NCI-H2029 (cell line): Measurements from ENCODE around the gene PDGFC.

Source experiments
- DNase-seq: peaks from one replicate; lab custom pipeline; 2025; lab: John Stamatoyannopoulos, UW

PDGFC gene, protein sequence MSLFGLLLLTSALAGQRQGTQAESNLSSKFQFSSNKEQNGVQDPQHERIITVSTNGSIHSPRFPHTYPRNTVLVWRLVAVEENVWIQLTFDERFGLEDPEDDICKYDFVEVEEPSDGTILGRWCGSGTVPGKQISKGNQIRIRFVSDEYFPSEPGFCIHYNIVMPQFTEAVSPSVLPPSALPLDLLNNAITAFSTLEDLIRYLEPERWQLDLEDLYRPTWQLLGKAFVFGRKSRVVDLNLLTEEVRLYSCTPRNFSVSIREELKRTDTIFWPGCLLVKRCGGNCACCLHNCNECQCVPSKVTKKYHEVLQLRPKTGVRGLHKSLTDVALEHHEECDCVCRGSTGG

DNA sequence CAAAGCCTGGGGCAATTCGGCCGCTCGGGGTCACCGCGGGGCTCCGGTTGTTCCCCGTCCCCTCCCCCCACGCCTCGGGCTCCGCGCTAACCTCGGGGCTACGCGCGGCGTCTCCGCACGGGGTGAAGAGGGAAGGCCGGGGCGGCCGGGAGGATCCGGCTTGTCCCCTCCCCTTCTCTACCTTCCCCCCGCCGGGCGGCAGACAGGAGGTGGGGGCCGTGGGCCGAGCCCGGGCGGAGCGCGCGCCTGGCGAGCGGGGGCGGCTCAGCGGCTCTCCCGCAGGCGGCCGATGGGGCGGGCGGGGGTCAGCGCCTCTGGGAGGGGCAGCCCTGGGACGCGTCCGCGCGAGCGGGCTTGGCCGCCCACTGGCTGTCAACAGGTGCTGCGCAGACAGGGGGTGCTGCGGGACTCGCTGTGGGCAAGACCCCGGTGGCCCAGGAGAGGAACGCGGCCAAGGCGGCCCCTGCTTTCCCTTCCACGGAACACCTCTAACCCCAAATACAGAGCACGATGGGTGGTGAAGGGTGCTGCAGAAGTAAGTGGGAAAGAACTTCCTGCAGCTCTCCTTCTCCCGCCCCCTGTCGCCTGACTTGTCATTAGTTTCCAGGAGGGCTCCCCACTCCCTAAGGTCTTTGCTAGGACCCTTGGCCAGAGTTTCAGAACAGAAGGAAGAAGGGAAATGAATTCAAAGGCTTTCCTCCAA is at the start of gene PDGFC:
Gene PDGFC, minus strand, starts transcription at position 124 of the 703 bp plus-strand sequence. CDS start 896 bp downstream, outside the sequence.
- no peak for DNase-seq

DNA sequence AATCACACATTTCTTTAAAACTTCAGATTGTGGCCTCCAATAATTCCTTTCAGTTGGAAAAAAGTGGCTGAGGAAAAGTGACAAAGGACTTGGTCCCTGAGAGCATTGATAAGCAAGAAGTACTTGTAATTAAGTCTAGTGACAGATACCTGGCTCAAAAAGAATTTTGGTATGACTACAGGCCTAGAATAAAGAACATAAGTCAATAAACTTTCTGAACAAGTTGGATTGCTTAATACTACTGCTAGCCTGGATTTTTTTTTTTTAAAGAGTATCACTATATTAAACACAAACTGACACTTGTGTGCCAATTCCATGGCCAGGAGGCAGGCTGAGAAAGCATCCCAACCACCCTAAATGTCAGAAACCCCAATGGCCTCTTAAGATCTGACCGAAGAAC is 49.3 kb upstream of the PDGFC start:
- no peak for DNase-seq

DNA sequence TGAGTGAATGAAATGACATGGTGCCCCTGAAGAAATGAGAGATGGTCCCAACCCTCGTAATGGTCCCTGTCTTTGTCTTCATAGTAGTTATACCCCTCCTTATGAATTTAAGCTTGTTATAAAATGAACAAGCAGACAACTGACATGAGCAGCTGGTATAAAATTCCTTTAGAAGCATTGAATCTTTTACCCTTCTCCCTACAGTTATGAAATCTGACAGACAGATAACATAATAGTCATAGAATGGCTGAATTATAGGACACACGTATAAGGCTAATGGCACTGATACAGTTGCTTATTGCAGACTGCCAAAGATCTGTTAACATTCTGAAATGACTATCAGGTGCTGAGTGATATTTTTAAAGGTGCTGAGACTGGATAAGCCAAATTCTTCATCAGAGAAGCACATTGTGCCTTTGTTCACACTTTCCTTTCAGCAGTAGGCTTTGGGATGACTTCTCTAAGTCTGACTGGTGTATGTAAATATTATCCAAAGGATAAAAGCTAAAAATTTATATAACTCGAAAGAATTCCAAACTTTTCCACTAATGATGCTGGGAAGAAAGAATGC is 47.4 kb upstream of the PDGFC start:
- DNase-seq, result no peak

DNA sequence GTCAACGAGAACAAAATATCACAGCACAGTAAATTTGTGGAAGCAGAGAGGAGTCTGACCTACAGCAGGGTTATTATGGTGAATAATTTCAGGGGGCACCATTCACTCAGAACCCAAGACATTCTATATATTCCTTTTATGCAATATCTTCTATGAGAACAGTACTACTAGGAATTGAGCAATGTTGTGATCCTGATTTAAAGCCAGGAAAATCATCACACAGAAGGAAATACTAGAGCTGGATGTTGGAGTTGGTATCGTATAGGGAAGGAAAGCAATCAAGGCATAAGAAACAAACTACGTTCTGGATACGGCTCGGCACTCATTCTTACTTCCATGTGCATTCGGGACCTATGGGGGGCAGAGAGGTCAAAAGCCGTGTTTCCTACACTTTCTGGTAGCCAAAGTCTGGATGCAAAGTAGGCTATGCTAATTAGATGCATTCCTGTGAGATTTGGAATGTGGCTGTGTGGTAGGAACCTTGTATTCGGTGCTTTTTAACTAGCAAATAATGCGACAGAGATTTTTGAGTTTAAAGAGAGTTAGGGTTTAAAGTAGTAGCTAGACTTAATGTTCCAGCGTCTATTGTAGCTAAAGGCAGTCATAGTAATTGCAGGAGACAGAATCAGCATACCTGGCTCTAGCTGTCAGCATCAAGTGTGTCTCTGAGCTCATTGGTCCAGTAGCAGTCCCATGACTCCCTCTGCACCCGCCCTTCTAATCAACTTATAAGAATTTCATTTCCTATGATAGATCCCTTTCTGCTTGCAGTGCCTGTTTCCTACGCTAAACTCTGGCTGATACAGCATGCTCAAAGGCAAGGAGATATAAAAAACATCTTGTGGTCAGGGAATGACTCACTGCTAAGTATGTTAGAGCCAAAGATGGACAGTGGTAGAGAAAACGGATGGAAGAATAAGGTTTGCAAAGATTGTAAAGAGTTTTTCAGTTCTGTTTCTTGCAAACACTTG is 43.3 kb upstream of the PDGFC start:
- no peak for DNase-seq

DNA sequence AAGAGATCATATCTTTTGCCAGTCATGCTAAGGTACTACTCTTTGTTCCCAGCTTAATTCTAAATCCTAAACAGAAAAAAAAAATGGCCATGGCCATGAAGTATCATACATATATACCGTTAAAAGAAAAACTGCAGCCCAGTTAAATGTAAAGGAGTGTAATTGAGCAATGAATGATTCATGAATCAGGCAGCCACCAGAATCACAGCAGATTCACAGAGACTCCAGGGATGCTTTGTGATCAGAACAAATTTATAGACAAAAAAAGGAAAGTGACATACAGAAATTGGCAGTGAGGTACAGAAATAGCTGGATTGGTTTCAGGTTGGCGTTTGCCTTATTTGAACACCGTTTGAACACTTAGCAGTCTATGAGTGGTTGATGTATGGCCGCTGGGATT is 42.1 kb upstream of the PDGFC start:
- DNase-seq, result no peak

DNA sequence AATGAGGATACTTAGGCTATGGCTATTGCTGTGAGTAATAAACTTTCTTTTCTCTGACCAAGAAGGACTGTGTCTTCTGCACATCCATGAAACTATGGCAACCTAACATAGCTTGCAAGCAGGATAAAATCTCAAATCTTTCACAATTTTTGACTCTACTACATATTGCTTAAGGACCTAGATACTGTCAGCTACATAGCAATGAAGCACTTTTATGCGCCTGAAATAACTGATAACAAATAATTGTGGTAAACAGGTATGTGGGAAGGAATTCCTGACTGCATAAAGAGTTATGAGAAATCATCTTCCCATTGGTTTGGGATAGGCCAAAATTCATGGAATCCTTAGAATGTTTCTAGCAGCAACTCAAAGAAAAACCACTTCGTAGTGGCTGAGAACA is 41.2 kb upstream of the PDGFC start:
- DNase-seq, result no peak

DNA sequence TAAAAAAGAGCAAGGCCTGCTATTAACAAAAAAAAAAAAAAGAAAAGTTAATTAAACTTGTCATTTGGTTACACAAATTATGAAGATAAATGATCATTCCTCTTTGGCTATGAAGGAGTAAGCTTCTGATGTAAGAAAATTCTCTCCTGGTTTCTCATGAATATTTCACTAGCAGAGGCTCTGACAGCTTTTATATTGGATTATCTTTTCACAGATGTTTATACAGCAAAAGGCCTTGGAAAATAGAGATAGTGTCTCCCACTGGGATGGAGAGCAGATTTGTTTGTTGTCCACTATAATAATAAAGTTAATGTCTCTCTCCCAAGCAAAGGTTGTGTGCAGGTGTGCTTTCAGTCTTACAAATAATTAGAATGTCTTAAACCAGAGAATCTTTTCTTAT is 40.7 kb upstream of the PDGFC start:
- no peak for DNase-seq

DNA sequence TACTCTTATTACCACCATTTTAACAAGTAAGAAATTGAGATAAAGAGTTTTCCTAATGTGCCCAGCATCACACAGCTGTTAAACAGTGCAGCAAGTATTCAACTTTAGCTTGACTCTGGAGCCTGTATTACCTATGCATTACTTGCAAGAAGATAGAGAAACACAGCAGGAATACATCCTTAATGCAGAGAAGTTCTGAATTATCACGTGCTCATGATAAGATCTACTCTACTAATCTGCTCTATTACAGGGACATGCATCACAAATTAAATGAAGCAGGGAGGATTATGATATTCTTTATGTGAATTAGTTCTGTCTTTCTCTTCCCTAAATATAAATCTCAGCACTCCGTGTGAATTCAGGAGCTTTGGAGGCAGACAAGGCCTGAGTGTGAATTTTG is 39.0 kb upstream of the PDGFC start:
- DNase-seq, result no peak

DNA sequence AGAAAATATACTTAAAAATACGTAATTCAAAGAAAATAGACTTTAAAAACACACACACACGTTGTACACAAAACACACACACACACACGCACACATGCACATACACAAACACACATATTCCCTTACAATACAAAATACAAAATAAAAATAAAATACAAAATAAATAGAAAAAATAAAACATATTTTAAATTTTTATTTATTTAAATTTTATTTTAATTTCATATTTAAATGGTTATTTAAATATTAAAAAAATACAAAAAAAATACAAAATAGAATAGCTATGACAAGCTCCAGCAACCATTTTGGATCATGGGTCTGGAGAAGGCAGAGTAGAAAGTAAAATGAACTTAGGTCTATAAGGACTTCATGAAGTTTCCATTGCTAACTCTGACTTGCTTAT is 34.2 kb upstream of the PDGFC start:
- DNase-seq, result no peak

DNA sequence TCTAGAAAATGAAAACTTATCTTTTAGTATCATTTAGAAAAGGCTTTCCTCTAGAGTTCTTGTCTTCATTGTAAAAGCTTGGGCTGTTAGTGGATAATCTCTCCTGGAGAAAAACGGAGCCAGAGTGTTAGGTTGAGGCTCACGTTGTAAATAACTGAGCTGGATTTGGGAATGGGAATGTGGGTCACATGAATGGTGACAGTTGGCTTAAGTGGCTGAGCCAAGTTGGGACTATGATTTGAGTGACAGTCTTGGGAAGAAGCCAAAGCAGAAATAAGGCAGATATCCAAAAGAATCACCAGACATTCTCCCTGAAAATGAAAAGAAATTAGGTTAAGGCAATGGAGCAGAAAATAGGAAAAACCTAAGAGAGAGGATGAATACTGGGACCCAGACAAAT is 33.6 kb upstream of the PDGFC start:
- DNase-seq, result no peak

DNA sequence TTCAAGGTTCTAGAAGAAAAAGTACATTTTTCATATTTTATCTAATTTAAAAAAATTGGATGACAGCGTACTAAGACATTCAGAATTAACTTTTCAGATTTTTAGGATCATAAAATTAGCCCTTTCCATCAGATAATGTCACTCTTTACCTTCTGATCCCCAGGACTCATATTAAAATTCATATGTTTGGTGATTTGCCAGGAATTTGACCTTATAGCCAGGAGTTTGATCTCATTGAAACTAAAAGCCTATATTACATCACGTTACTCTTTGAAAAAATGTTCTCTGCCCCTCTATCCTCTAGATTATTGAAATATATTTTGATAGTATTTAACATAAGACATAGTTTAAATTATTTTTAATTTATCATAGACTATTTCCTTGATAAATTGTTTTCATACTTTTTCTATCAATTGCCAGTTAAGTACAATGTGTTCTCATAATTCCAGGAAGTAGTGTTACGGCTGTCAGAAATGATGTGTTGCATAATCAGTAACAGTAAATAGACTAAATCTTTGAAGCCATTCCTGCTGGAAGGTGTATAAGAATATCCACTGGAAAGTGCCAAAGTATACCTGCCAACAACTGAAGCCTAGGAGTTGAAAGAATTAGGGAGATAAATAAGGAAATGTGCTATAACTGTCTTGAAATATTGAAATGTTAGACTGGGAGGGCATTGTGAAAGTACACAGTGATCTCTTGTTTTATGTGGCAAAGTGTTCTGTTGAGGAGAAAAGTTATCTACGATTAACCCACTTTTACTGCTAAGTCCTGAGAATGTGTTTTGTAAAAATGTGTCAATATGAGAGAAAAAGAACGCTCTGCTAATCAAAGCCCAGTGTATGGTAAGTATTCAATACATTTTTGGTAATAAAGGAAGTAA is 32.9 kb upstream of the PDGFC start:
- no peak for DNase-seq

DNA sequence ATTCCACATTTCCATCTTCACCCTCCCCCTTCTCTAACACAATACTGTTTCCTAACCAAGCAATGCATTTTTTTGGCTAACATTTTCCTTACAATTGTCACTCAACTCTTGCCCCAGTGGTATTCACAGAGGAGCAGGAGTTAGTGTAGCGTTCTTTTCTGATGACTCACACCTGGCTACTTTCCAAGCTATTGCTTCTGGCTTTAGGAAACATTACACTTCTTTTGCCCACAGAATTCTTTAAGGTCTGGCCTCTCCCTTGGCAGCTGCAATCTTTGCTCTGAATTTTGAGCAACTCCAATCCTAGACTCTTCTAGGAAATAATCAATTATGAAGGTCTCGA is 27.5 kb upstream of the PDGFC start:
- DNase-seq, result no peak

DNA sequence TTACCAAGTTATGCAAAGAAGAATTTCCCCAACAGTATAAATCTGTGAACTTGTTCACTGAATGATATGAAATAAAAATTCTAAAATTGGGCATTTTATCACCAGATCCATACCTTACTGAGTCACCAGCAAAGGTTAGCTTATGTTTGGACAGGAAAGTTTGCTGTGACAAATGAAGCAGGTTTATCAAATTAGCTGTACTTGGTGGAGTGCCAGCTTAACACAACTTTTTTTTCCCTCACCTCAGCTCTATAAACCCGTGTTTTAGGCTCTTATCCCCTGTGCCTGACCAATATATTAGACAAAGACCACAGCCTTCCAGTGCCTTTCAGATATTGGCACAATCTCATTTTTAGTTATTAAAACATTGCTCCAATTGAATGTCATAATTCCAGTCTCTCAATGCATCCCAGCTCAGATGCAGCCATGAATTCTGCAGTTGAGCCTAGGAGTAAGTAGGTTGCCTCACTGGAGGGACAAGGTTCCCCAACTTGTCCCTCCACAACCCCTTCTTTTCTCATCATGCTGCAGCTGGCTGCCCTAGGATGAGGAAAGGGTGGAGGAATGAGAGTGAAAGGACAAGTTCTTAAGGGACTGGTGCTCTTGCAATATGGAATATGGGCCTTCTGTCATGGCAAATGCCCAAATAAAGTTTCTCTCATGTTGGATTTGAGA is 27.0 kb upstream of the PDGFC start:
- DNase-seq, result no peak

DNA sequence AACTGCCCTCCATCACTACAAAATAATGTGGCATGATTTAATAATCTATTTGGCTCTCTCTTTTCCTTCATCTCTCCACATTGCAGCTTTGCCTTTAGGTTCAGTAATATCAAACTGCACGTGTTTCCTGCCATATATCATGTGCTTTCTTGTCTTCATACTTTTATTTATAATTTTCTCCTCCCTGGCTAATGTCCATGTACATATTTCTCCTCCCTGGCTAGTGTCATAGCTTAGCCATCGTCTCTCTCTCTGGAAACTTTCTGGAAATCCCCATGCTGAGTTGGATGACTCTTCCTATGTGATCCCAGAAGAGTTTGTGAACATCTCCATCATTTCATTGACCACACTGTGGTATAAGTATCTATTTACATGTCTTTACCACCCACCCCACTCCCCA is 21.3 kb upstream of the PDGFC start:
- no peak for DNase-seq

DNA sequence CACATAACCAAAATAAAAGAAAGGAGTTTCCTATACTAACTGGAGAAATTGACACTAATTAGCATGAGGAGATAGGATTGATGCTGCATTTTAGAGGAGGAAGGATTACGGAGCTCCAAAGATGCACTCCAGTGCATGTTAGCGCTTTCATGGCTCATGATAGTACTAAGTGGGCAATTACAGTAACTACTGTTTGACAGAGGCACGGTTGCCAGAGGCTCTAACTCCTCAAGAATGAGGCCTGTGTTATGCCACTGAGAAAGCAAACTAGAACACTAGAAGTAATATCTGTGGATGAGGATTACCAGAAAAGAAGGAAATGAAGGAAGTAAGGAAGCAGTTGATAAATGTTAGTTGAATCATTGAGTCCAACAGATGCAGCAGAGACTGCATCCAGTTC is 19.6 kb upstream of the PDGFC start:
- no peak for DNase-seq

DNA sequence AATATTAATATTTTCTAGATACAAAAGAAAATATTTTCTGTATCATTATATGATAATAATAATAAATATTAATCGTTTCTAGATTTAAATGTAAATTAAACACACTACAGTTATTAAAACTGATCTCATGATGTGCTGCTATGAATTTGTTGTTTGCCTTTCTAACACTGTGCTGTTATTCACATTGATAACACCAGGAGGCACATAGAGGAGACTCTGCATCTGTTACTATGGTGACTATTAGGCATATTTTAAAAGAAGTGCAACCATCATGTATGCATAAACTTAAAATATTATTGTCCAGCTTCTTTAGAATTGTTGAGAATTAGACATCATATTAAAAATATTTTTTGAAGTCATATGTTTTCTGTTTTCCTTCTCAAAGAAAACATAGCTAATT is 11.8 kb upstream of the PDGFC start:
- DNase-seq, result no peak

DNA sequence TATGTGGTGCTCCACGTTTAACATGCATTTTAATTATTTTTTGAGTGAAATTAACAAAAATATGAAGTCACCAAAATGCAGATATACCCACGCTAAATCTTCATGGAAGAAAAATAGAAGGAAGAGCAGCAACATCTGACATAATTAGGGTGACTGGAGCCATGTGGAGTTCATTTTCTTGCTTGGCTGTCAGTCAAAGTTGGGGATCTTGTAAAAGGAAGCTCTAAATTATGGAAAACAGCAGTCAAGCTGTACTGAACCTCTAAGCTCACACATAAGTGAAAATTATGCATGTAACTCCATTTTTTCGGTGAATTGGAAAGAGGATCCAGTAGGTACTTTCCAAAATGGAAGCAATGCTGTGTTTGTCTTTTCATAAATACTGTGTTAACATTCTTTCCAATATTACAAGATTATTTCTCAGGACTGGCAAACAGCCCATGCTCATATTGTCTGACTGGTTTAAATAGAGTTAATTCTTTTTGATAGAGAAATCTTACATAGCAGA is 9.7 kb upstream of the PDGFC start:
- no peak for DNase-seq

DNA sequence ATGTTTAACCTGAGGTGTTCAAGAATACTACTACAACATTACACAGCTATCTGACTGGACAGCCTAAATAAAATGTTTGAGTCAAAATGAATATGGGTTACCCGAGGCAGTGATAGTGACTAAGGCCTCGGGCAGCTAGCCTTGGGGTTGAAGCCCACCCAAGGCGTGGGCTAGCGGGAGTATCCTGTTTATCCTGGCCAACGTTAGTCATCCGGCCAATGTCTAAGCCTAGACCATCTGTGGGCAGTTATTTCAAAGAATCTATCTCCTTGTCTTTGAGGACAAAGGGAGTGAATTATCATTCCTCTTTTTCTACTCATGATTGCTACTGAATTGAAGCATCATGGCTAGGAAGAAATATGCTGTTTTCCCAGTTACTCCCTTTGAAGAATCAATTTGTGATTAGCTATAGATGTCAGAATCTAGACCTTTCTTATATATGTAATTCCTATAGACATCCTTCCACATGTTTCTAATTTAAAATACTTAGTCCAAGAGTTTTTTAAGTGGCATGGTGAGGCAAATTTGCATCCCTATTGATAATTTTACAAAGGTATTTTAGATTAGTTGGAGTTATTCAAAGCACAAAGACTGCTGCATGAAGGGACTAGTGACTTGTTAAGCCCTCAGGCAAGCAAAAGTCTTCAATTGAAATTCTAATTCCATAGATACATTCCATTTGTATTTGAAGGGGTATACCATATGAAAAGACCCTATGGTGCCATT is 6.0 kb upstream of the PDGFC start:
- DNase-seq, result no peak

DNA sequence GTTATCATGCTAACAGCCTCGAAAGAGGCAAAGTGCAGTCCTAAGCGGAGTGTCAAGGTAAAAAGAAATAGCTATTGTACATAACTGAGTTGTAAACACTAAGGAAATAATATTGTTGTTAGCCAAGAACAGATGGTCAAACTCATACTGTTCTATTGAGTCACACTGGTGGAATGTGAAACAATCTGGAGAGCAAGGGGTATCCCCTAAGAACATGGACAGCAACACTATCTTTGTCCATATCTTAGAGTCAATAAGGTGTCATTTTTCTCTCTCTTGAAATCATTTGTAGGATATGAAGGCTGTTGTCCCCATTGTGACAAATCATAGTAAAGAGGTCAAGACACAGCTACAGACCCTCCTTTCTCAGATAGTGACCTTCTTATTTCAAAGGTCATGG is 4.5 kb upstream of the PDGFC start:
- DNase-seq, result no peak

DNA sequence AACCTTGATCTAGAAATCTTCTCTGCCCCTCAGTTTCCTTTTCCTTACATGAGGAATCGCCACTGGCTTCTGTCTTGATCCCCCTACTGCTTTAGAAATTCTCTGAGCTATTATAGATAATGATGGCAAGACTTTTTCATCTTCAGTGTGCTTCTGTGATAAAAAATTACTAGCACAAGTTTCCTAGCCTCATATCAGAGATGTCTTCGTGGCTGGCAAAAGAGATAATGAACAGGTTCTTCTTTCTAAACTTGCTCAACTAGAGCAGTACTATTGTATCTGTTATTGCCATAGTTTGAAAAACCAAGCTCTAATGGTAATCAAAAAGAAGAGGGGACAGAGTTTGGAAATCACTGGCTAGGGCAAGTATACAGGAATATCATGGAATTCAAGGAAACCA is 4.1 kb upstream of the PDGFC start:
- no peak for DNase-seq
